ENCODE measurements around the gene VPS13A.

- TF ChIP-seq CTCF (IDR thresholded peaks at IDR 0.05), result no peak
- no peak for TF ChIP-seq FOXK1 (CRISPR knock-in tag; IDR thresholded peaks at IDR 0.05)
- no peak for TF ChIP-seq ATF2 (CRISPR knock-in tag; IDR thresholded peaks at IDR 0.05; ENCODE audit: borderline replicate concordance, low read depth)
- TF ChIP-seq ESRRA (CRISPR knock-in tag; IDR thresholded peaks at IDR 0.05; ENCODE audit: borderline replicate concordance), result no peak
These were observed 272.1 kb downstream of the VPS13A start for GRCh38 chr9:77449240-77450084.

All from WTC11 (cell line).